HG02623 (cell line): Measurements from ENCODE around the gene RNF144A.
A peak's percentile ranks its signal among the peaks of the same experiment; 100 is the strongest.

ENCODE experiments used
- ATAC-seq: cut with Tn5 transposase; IDR thresholded peaks from one replicate; pipeline ENCODE4 v1.9.1; 2021; ENCODE audit warnings: moderate library complexity; ENCODE audit not compliant: unreplicated experiment

RNF144A gene

GRCh38 chr2:6906165-6906741 lies 11.0 kb upstream of the RNF144A start:
- no peak for ATAC-seq

- no peak for ATAC-seq
Observed at GRCh38 chr2:6908291-6908690, 8.9 kb upstream of the RNF144A start.

GRCh38 chr2:6909431-6910385 lies 7.5 kb upstream of the RNF144A start:
- peak; percentile 97 for ATAC-seq

GRCh38 chr2:6911721-6912120 lies 5.5 kb upstream of the RNF144A start:
- no peak for ATAC-seq

DNA sequence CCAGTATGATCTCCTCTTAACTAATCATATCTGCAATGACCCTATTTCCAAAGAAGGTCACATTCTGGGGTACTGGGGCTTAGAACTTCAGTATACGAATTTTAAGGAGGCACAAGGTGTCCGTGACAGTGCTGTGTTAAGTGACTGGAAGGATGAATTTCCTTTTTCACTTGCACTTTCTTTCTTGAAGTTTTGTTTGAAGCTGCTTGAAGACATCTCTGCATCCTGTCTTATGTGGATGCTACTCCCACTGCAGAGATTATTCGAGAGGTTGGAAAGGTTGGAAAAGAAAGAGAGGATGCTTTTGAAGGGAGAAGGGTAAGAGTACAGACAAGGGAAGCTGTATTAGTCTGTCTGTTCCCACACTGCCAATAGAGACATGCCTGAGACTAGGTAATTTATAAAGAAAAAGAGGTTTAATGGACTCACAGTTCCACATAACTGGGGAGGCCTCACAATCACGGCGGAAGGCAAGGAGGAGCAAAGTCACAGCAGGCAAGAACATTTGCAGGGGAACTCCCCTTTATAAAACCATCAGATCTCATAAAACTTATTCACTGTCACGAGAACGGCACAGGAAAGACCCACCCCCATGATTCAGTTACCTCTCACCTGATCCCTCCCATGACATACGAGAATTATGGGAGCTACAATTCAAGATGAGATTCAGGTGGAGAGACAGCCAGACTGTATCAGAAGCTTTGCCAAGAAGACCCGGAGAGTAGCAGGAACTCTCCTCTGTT lies 3.6 kb upstream of the RNF144A start:
- no peak for ATAC-seq

DNA sequence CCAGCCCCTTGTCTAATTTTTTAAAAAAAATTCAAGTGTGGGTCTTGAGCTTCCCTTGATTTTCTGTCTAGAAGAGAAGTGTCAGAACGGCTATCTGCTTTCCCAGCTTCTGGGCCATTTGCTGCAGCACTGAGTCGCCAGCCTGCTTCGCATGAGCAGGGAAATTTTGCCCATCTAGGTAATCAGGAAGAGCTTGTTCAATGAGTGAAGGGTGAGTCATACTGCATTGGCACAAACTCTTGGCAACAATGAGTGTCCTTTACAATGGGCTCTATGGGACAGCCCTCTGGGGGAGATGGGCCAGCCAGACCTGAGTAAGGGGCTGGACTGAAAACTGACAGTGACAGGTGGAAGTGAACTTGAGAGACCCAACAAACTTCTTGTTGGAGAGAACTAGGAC lies 2.4 kb upstream of the RNF144A start:
- no peak for ATAC-seq

GRCh38 chr2:6915399-6915798 lies 1.8 kb upstream of the RNF144A start:
- ATAC-seq, result no peak

- no peak for ATAC-seq
Observed at GRCh38 chr2:6916224-6916623, 988 bp upstream of the RNF144A start.

- ATAC-seq, result no peak
Observed at GRCh38 chr2:6916736-6917070, 509 bp upstream of the RNF144A start.

DNA sequence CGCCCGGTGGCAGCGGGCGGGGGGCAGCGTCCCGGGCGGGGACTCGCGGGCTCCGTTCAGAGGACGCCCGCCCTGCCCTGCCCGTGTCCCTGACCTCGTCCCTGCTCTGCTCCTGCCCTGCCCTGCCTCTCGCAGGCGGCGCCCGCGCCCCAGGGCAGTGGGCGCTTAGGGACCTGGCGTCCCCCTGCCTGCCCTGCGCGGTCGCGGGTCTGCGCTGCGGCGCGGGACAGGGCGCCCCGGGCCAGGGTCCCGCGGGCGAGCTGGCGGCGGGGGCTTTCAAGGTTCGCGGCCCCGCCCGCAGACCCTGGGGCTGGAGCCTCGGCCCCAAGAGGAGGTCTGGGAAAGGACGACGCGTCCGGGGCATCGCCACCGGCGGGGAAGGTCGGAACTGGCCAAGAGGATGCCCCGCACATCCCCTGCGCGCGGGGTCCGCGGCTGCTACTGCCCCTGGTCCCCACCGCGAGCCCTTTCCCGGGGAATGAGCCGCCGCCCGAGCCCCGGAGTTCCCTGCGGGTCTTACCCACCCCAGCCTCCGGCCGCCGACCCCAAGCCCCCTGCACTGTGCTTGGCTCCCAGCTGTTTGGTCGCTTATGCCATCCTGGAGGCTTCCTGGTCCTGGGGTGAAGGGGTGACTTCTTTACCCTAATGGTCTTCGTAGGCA lies 679 bp downstream of the RNF144A start:
- ATAC-seq, result peak; percentile 26

DNA sequence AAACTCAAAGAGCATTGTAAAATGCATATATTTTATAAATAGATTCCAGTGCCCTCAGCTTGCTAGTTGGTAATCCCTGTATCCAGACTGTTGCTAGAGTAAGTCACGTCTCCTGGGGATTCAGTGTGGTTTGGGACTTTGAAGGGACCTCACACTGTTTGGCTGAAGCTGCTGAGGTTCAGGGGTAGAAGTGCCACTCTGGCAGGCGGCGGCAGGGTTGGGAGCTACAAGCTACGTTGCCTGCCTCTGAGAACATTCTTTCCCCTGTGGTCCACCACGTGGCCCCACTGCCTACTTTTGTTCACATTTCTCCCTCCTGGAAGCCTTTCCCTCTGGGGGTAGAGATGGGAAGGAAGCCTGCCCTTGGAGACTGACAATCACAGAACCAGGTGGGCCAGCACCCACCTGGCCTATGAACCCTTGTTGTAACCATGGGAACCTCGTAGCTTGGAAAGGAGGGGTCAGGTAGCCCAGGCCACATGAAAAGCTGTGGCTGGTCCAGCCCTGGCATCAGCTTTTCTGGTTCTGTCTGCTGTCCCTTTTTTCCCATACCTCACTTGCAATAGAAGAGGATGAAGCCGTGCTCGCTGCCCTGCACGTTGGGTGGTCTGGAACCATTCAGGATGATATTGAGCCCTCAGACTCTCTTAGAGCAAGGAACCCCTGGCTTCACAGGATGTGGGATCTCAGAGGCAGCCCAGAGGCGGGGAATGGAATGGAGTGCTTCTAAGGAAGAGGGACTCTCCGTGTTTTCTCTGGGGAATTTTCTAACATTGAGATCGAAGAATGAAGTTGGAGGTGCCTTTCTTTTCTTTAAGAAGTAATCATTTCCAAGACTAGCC lies 2.9 kb downstream of the RNF144A start:
- no peak for ATAC-seq

- ATAC-seq, result no peak
Observed at GRCh38 chr2:6920743-6921064, 3.5 kb downstream of the RNF144A start.

GRCh38 chr2:6921321-6921922 lies 4.2 kb downstream of the RNF144A start:
- no peak for ATAC-seq

DNA sequence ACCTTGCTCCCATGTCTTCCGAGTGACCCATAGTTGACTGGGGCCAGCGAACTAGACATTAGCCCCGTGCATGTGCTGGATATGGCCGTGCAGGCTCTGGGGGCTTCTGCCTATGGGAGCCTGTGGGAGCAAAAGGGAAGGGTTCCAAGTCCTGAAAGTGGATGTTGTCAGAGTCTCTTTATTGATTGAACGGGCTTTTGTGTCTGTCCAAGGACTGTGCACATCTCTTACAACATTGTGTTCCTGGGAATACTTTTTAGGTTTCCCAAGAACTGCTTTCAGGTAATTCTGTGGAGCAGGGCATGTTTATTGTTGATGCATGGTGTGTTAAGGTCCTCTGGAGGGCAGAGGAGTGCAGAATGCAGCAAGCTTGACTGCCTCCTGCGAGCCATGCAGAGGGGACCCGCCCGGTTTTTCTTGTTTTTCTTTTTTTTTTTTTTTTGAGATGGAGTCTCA lies 5.0 kb downstream of the RNF144A start:
- ATAC-seq, result no peak

- ATAC-seq, result no peak
Observed at GRCh38 chr2:6923319-6923718, 6.1 kb downstream of the RNF144A start.

DNA sequence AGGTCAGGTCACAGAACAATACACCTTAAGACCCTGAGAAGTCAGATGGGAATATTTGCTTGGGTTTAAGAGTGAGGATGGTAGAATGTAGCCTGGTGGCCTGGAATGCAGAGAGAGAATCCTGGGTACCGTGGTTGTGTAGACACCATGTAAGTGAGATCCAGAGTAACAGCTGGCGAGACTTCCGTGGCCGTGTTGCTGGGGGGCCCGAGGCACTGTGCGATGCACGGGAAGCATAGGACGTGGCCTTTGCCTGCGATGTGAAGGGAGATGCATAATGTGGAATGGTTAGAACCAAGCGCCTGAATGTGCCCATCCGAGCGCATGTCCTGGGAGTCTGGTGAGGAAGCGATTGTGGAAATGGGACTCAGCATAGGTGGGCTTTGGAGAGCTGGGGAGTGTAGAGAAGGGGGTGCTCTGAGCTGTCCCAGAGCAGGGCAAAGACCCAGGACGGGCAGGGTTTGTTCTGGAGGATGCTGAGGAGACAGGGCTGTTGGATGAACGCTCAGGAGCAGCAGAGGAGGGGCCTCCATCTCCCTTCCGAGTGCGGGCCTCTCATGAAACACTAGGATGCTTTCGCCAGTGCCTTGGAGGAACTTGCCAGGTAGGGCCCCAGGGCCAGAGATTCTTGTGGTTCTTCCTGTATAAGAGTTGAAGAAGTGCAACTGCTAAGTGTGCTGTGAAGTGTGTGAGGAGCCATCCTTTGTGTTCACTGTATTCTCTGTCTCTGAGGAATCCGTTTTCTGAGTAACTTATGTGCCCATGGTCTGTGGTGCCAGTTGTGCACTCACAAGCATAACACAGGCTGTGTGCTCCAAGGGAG lies 7.1 kb downstream of the RNF144A start:
- no peak for ATAC-seq

DNA sequence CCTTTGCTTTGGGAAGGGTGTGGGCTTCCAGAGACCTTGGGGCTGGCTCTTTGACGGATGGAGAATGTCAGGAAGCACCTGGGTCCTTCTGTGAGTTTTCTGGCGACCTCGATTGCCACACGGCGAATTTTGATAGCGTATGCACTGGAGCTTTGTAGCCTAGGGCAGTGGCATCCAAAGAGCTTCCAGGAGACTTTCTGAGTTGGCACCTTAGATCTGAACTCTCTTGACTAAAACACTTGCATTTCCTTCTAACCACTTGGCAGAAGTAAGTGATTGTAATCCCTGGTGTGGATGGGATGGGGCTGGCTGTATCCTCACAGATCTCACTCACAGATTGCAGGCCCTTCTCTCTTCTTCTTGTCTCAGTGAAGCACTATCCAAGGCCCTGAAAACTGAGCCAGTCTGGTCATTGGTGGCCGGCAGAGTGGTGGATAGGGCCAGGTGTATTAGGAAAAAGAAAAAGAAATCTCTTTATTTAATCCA lies 7.8 kb downstream of the RNF144A start:
- no peak for ATAC-seq

DNA sequence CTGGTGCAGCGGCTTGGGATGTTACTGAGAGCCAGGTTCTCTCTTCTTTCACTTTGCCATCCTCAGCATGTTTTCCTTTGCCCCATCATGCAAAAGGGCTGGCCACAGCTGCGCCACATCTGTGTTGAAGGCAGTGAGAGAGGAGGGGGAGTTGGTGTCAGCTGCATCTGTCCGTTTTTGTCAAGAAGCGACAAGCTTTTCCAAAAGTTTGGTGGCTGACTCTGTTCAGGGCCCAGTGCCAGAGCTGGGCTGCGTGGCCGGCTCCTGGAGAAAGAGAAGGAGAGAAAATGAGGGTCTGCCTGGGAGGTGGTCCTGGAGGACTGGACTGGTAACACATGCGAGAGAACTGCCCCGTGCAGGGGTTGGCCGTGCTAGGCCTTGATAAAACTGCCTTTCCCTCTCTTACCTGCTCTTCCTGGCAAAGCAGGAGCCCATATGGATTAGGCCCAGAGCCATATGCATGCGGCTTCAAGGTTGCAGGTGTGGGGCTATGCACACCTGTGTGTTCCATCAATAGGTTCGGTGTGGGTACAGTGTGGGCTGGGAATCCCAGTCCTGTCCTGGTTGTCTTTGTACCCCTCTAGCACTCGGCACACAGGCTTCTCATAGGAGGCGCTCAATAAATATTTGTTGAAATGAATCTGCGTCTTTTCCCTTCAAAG lies 9.0 kb downstream of the RNF144A start:
- ATAC-seq, result no peak

DNA sequence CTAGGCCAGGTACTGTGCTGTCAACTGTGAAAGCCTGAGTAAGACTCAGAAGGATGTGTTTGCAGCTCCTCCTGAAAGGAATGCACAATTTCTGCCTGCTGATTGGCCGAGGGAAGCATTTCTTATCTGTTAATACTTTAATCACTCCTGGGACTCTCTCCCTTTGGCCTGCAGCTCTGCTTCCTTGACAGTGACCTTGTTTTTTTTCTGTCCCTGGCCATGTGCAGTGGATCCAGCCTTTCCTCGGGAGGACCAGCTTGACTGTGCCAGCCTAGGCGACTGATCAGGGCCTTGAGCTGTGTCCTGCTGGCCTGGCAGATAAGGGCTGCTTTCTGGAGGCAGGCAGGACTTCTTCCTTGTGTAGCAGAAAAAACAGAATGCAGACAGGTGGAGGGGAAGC lies 10.0 kb downstream of the RNF144A start:
- no peak for ATAC-seq
